HG02798 (cell line): ENCODE measurements around the gene PPP2R5A.

Experiments used
- ATAC-seq: cut with Tn5 transposase; IDR thresholded peaks from one replicate; pipeline ENCODE4 v1.9.1; 2021; ENCODE audit warnings: mild to moderate bottlenecking; ENCODE audit not compliant: unreplicated experiment, poor library complexity

Gene PPP2R5A

DNA sequence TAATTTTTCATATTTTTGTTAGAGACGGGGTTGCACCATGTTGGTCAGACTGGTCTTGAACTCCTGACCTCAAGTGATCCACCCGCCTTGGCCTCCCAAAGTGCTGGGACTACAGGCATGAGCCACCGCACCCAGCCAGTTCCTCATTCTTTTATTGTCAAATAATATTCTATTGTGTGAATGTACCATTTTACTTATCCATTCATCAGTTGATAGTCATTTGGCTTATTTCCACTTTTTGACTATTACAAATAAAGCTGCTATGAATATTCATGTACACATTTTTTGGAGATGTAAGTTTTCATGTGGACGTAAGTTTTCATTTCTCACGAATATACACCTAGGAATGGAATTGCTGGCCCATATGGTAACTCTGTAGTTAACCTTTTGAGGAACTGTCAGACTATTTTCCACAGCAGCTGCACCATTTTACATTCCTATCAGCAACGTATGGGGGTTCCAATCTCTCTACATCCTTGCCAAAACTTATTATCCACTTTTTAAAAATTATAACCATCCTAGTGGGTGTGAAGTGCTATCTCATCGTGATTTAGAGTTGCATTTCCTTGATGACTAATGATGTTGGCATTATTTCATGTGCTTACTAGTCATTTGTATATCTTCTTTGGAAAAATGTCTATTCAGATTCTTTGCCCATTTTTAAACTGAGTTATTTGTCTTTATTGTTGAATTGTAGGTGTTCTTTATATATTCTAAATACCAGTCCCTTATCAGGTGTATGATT is 116.8 kb downstream of the PPP2R5A start:
- ATAC-seq: no peak

DNA sequence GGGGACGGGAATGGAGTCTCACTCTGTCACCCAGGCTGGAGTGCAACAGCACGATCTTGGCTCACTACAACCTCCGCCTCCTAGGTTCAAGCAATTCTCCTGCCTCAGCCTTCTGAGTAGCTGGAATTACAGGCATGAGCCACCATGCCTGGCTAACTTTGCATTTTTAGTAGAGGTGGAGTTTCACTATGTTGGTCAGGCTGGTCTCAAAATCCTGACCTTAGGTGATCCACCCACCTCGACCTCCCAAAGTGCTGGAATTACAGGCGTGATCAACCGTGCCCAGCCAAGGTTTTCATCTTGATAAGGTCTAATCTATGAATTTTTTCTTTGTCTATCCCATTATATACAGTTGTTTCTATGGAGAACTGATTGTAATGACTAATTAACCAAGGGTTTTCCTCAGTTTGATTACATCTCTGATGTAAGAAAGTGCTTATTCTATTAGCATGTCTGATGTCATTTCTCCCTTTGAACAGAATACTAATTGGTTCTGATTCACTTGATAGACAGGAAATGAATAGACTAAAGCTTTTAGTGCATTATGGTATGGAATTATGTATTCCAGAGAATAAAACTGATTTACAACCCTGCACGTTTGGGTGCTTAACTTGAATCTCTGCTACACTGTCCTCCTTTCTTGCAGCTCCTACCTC is 117.6 kb downstream of the PPP2R5A start:
- no peak for ATAC-seq

GRCh38 chr1:212410231-212410820 is 125.1 kb downstream of the PPP2R5A start:
- no peak for ATAC-seq
